RWPE2 (cell line): ENCODE measurements around the gene KCTD7.
"Not testable (repeated sequence)": the region's sequence is repeated elsewhere in the genome, so short reads cannot be mapped to it uniquely, and the experiment has no call there.

Experiments used
- ATAC-seq: fragments of 200-7000 bp; cut with Tn5 transposase; 3 replicates; pipeline ENCODE4 v1.9.1; 2021; ENCODE audit warnings: low read depth
- DNase-seq: peaks from one replicate; pipeline ENCODE4 v3.0.0-alpha.2; 2020; ENCODE audit warnings: low spot score
- H3K27ac ChIP-seq: fragments of 450-650 bp; 2 replicates; pipeline ENCODE4 v1.5.1; 2017; ENCODE audit warnings: mild to moderate bottlenecking; ENCODE audit not compliant: poor library complexity, severe bottlenecking
- H3K27me3 ChIP-seq: fragments of 250-450 bp; sonication (Bioruptor Pico); 2 replicates; pipeline ENCODE4 v1.5.1; 2021; ENCODE audit warnings: mild to moderate bottlenecking, moderate library complexity; ENCODE audit not compliant: insufficient read depth, poor library complexity, severe bottlenecking
- H3K36me3 ChIP-seq: fragments of 250-450 bp; sonication (Bioruptor Pico); 2 replicates; pipeline ENCODE4 v1.5.1; 2020; ENCODE audit warnings: low read depth, mild to moderate bottlenecking, moderate library complexity
- H3K4me1 ChIP-seq: fragments of 250-450 bp; sonication (Bioruptor Pico); 2 replicates; pipeline ENCODE4 v1.5.1; 2021; ENCODE audit warnings: mild to moderate bottlenecking, moderate library complexity; ENCODE audit not compliant: insufficient read depth, poor library complexity, severe bottlenecking
- H3K4me3 ChIP-seq: fragments of 250-450 bp; sonication (Bioruptor Pico); 2 replicates; pipeline ENCODE4 v1.5.1; 2021; ENCODE audit warnings: mild to moderate bottlenecking, moderate library complexity; ENCODE audit not compliant: severe bottlenecking
- H3K9me3 ChIP-seq: fragments of 250-450 bp; sonication (Bioruptor Pico); 2 replicates; pipeline ENCODE4 v1.5.1; 2021; ENCODE audit warnings: mild to moderate bottlenecking, moderate library complexity; ENCODE audit not compliant: severe bottlenecking
- TF ChIP-seq, protein P1 (sequence below): fragments of 450-650 bp; IDR thresholded peaks from one replicate; pipeline ENCODE4 v1.5.1; 2017; ENCODE audit warnings: mild to moderate bottlenecking, moderate library complexity; ENCODE audit not compliant: poor library complexity, severe bottlenecking

Gene KCTD7

DNA sequence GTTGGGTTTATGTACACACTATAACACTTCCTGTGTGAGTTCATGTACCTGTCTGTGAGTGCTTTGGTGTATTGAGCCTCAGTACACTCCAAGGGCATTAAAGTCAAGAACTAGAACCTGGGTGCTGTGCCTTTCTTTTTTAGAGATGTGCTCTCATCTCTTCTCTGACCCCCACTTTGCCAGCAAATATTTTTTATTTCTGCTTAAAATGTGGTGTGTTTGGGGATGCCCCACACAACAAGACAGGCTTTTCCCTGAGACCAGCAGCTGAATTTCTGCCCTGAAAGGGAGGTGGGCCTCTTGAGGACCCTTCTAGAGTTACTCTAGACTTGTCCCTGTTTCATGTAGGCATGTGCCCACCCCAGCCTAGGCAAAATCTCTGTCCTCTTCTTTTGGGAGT is 14.3 kb downstream of the KCTD7 start:
- H3K27me3 ChIP-seq: no peaks in the 10 kb centered on the region
- DNase-seq (no peak), ATAC-seq (no peak)
- H3K36me3 ChIP-seq: peaks cover 29% of the 10 kb centered on the region
- H3K4me3 ChIP-seq: no peak overlapping the region
- H3K4me1 ChIP-seq: no peaks in the 10 kb centered on the region
- H3K9me3 ChIP-seq: no peaks in the 10 kb centered on the region
- TF ChIP-seq, protein P1, sequence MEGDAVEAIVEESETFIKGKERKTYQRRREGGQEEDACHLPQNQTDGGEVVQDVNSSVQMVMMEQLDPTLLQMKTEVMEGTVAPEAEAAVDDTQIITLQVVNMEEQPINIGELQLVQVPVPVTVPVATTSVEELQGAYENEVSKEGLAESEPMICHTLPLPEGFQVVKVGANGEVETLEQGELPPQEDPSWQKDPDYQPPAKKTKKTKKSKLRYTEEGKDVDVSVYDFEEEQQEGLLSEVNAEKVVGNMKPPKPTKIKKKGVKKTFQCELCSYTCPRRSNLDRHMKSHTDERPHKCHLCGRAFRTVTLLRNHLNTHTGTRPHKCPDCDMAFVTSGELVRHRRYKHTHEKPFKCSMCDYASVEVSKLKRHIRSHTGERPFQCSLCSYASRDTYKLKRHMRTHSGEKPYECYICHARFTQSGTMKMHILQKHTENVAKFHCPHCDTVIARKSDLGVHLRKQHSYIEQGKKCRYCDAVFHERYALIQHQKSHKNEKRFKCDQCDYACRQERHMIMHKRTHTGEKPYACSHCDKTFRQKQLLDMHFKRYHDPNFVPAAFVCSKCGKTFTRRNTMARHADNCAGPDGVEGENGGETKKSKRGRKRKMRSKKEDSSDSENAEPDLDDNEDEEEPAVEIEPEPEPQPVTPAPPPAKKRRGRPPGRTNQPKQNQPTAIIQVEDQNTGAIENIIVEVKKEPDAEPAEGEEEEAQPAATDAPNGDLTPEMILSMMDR: no peak
- no peak overlapping the region for H3K27ac ChIP-seq

DNA sequence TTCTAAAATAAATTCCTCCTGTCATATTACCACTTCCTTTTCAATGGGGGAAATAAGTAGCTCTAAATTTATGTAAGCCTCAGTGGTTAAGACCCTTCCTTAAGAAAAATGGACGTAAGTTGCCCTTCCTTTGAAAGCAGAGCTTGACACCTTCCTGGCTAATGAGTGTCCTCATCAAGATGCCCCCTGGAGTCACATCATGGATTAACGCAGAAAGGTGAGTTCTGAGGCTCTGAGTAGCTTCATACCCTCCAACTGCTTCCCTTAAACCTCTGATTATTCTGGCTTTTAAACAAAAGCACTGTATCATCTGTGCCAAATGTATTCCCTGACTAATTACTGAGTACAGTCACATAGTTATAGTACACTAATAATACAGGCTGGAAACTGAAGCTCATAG is 14.7 kb downstream of the KCTD7 start:
- H3K4me1 ChIP-seq: no peaks in the 10 kb centered on the region
- H3K36me3 ChIP-seq: peaks cover 28% of the 10 kb centered on the region
- TF ChIP-seq, protein P1: no peak
- no peaks in the 10 kb centered on the region for H3K27me3 ChIP-seq
- H3K9me3 ChIP-seq: no peaks in the 10 kb centered on the region
- H3K27ac ChIP-seq: no peak overlapping the region
- DNase-seq: no peak
- no peak for ATAC-seq
- no peak overlapping the region for H3K4me3 ChIP-seq

DNA sequence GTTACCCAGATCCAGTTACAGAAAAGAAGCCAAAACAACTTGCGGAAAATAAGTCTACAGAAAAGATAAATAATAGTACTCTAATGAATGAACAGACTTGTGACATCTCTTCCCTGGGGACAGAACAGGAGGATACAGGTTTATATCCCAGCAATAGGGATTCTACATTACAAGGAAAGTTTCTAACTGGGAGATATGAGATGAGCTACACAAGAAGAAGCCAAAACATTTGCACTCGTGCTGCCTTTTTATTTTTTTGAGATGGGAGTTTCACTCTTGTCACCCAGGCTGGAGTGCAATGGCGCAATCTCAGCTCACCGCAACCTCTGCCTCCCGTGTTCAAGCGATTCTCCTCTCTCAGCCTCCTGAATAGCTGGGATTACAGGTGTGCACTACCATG is 22.3 kb downstream of the KCTD7 start:
- ATAC-seq, H3K4me1 ChIP-seq, DNase-seq, H3K9me3 ChIP-seq, H3K27ac ChIP-seq, H3K27me3 ChIP-seq, H3K4me3 ChIP-seq, H3K36me3 ChIP-seq: not testable (repeated sequence)

DNA sequence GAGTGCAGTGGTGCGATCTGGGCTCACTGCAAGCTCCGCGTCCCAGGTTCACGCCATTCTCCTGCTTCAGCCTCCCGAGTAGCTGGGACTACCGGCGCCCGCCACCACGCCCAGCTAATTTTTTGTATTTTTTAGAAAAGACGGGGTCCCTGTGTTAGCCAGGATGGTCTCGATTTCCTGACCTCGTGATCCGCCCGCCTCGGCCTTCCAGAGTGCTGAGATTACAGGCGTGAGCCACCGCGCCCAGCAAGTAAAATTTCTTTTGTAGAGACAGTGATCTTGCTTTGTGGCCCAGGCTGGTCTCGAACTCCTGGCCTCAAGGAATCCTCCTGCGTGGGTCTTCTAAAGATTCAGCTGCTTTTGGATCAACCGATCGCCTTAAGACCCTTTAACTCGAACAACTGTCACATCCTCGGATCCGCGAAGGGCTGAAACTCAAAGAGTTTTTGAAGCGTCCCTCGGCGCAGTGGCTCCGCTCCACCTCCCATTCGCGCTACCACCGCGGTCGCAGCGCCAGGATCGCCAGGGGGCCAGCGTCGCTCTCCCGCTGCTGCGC is 25.1 kb downstream of the KCTD7 start:
- peak overlapping the region; percentile 81 for H3K27ac ChIP-seq
- not testable (repeated sequence) for H3K4me1 ChIP-seq, ATAC-seq, H3K36me3 ChIP-seq, H3K9me3 ChIP-seq, DNase-seq, H3K27me3 ChIP-seq
- TF ChIP-seq, protein P1: peak; percentile 16
- peak overlapping the region; percentile 74 for H3K4me3 ChIP-seq

DNA sequence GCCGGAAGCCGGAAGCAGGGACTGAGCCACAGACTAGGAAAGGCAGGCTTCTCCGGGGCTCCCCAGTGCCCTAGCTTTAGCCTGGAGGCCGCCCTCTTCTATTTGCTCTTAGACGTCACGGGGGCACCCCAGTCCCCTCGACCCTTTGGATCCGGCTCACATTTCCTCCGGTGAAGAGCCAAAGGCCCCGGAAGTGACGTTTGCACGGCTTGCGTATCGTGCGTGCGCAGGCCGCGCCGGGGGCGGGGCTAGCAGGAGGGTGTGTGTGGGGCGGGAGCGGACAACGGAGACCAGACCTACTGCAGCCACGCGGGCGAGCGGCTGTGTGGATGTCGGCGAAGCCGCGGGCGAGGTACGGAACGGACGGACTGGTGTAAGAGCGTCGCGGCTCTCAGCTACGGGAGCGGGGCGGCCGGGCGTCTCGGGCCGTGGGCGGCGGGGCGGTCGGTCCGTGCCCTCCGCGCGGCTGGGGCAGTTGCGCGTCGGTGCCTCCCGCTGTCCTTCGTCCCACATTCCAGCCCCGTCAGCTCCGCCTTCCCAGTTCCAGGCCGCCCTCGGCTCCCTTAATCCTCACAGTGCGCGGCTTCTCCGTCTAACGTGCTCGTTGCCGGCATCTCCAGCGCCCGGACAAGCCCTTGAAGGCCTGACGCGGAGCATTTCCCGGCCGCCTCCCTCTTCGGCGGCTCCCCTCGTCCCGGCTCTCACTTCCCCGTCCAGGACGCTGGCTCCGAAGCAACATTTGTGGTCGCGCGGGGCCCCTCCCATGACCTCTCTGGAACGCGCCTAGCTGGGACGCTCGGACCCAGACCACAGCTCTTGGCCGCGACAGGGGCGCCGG is 25.8 kb downstream of the KCTD7 start:
- TF ChIP-seq, protein P1: no peak
- peaks cover 4% of the 10 kb centered on the region; the same call in 1 of the 2 replicates for H3K36me3 ChIP-seq
- H3K9me3 ChIP-seq: no peaks in the 10 kb centered on the region
- H3K4me1 ChIP-seq: no peaks in the 10 kb centered on the region
- peak; percentile 98 for DNase-seq
- H3K27ac ChIP-seq: peak overlapping the region; percentile 81
- H3K27me3 ChIP-seq: no peaks in the 10 kb centered on the region
- peak overlapping the region; percentile 74 for H3K4me3 ChIP-seq
- peak; percentile 83 for ATAC-seq

DNA sequence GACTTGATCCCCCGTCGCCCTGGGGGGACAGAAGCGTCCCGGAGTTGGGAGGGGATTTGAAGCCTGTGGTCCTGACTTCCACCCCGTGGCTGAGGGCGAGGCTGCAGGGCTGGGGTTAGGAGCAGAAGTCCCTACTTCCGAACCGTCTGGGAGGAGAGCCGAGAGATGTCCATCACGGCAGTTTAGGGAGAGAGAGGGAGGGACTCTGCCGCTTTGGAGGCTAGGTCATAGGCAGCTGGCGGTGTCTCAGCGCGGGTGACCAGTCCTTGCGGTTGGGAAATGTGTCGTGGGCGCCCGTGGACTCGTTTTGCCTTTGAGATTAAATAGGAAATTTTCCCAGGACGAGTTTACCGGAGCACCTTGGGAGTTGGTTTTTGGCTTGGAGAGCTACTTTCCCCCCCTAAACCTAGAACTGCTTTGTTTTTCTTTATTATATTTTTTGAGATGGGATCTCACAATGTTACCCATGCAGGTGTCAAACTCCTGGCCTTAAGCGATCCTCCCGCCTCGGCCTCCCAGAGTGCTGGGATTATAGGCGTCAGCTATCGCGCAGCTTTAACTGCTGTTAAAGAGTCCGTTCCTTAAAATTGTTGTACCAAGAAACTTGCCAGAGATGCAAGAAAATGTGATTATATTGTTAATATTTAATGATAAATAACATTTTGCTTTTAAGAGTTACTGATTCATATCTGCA is 26.6 kb downstream of the KCTD7 start:
- not testable (repeated sequence) for H3K9me3 ChIP-seq, DNase-seq, H3K27me3 ChIP-seq, H3K4me1 ChIP-seq, H3K36me3 ChIP-seq
- Histone ChIP-seq H3K27ac (peak overlapping the region; percentile 81), H3K4me3 (peak overlapping the region; percentile 74)
- peak; percentile 61 for ATAC-seq

DNA sequence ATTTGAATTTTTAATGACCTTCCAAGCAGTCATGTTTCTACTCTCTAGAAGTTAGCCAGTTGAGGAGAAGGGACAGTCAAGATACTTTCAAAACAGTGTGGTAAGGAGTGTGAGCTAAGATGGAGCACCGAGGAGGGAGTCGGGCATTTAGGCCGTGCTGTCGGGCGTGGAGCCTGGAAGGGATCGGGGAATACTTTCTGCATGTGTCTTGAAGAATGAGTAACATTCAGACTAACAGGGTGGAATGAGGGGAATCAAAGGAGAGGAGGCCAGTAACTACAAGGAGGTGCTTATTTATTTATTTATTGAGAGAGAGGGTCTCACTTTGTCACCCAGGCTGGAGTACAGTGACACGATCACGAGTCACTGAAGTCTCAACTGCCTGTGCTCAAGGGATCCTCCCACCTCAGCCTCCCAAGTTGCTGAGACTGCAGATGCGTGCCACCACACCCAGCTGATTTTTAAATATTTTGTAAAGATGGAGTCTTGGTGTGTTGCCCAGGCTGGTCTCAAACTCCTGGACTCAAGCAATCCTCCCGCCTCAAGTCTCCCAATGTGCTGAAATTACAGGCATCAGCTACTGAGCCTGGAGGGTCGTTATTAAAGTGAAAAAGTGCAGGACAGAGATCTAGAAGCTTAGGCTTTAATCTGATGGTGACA is 27.3 kb downstream of the KCTD7 start:
- not testable (repeated sequence) for H3K4me1 ChIP-seq, H3K36me3 ChIP-seq, H3K27me3 ChIP-seq, DNase-seq, H3K9me3 ChIP-seq, H3K27ac ChIP-seq
- ATAC-seq: 0 out of 3 replicates have a peak, but pooled peaks have one; percentile 7
- peak overlapping the region; percentile 74 for H3K4me3 ChIP-seq
